ENCODE measurements around the gene CCDC80.
"Not testable (repeated sequence)": the region's sequence is repeated elsewhere in the genome, so short reads cannot be mapped to it uniquely, and the experiment has no call there.

The CCDC80 gene

GRCh38 chr3:112597945-112598344 is 43.0 kb downstream of the CCDC80 start:
- FAIRE-seq: no peak
- DNase-seq (ENCODE audit: low spot score): no peak

- FAIRE-seq: no peak
- DNase-seq (ENCODE audit: low spot score): no peak
These were observed 46.1 kb downstream of the CCDC80 start for GRCh38 chr3:112594856-112595255.

DNA sequence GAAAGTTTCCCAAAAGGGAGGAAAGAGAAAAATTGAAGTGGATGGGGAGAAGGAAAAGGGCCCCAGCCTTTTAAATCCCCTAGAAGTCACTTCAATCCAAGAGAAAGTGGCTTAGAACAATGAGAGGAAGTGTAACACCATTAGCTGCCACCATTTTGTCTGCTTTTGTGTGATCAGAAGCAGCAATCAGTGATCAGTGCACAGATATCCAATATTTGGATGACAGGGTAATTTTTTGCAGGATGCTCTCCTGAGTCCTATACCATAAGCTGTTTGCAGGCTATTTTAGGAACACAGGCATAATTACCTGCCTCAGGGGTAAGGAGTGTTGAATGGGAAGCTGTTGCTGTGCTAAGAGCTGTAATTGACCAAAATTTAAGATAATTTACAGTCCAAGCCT is 47.7 kb downstream of the CCDC80 start:
- DNase-seq (ENCODE audit: low spot score): no peak
- no peak for FAIRE-seq

DNA sequence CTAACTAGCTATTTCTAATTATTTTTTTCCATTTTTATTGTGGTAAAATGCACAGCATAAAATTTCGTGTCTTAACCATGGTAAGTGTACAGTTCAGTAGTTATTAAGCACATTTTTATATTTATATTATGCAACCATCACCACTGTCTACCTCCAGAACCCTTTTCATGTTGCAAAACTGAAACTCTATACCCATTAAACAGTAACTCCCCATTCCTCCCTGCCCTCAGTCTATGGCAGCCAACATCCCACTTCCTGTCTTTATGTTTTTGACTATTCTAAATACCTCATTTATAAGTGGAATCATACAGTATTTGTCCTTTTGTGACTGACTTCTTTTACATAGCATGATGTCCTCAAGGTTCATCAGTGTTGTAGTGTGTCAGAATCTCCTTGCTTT is 53.6 kb downstream of the CCDC80 start:
- no peak for DNase-seq (ENCODE audit: low spot score)
- FAIRE-seq: no peak

DNA sequence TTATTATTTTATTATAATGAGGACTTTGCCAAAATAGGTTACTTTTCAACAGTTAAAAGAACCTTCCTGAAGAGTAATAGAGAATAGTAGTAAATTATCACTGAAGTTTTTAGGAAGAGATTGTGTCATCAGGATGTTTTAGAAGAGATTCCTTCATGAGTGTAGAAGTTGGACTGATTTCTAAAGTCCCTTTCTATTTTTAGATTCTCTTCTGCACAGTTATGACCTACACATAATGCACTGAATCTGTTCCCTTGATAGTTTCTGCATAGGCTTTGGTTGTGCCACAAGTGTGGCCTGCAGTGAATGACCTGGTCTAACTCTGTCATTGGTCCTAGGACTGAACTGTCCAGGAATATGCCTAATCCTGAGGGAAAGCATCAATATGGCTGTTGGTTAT is 55.2 kb downstream of the CCDC80 start:
- FAIRE-seq: no peak

DNA sequence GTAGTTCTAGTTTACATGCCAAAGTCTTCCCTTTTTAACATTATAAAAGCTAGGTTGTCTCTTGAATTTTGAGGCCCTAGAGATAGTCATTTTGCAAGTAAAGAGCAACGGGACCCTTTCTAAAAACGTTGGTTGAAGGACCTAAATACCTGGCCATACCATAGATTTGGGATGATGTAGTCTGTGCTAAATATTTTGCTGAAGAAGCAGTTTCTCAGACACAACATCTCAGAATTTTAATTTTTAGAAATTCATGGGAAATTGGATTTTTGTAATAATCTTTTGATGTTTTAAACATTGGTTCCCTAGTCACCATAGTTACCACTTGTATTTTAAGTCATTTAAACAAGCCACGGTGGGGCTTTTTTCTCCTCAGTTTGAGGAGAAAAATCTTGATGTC is 57.8 kb downstream of the CCDC80 start:
- no peak for DNase-seq (ENCODE audit: low spot score)
- no peak for FAIRE-seq

More for the DNA sequence above, 55.2 kb downstream of the CCDC80 start:
- no peak for DNase-seq (ENCODE audit: low spot score)

GRCh38 chr3:112582244-112582874 is 58.6 kb downstream of the CCDC80 start:
- DNase-seq (ENCODE audit: low spot score): peak; percentile 61

GRCh38 chr3:112579697-112580096 is 61.2 kb downstream of the CCDC80 start:
- no peak for FAIRE-seq
- DNase-seq (ENCODE audit: low spot score): no peak

More at GRCh38 chr3:112582244-112582874, 58.6 kb downstream of the CCDC80 start:
- peak; percentile 72 for FAIRE-seq

- FAIRE-seq (no peak), DNase-seq (ENCODE audit: low spot score) (no peak)
These were observed 61.7 kb downstream of the CCDC80 start for GRCh38 chr3:112579232-112579631.

- DNase-seq (ENCODE audit: low spot score) (no peak), FAIRE-seq (no peak)
These were observed 68.2 kb downstream of the CCDC80 start for GRCh38 chr3:112572701-112573100.

GRCh38 chr3:112569265-112569664 is 71.7 kb downstream of the CCDC80 start:
- FAIRE-seq: no peak
- DNase-seq (ENCODE audit: low spot score): no peak

DNA sequence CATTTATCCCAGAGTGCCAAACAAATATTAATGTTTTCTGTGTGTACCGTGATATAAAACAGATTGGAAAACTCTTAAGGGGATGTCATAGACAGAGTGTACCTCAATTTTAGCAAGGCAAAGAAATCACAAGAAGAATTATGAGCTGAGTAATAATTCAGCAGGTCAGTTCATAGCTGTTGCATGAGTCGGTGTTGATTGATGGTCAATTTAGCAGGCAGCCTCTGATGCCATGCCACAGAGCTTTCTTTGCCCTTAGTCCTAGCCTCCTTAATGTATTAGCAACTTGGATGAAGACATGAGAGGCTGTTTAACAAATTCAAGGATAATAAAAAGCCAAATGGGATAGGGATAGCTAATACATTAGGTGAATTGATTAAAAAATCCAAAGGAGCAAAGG is 72.3 kb downstream of the CCDC80 start:
- DNase-seq (ENCODE audit: low spot score) (peak; percentile 23), FAIRE-seq (peak; percentile 21)

DNA sequence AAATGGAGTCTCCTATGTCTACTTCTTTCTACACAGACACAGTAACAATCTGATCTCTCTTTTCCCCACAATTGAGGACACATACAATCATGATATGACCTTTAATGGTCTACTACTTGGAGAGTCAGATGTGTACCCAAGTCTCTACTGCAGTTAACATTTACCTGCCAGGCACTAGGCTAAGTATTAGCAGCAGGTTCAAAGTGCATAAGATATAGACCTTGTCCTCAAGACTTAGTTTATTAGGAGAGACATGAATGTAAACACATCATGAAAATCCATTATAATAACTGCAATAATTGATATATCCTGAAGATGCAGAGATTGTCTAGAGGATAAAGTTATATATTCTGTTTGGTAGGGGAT is 76.0 kb downstream of the CCDC80 start:
- DNase-seq (ENCODE audit: low spot score): no peak
- no peak for FAIRE-seq

DNA sequence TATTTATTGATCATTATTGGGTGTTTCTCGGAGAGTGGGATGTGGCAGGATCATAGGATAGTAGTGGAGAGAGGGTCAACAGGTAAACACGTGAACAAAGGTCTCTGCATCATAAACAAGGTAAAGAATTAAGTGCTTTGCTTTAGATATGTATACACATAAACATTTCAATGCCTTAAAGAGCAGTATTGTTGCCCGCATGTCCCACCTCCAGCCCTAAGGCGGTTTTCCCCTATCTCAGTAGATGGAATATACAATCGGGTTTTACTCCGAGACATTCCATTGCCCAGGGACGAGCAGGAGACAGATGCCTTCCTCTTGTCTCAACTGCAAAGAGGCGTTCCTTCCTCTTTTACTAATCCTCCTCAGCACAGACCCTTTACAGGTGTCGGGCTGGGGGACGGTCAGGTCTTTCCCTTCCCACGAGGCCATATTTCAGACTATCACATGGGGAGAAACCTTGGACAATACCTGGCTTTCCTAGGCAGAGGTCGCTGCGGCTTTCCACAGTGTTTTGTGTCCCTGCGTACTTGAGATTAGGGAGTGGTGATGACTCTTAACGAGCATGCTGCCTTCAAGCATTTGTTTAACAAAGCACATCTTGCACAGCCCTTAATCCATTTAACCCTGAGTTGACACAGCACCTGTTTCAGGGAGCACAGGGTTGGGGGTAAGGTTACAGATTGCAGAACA is 76.5 kb downstream of the CCDC80 start:
- DNase-seq (ENCODE audit: low spot score); FAIRE-seq: not testable (repeated sequence)

- FAIRE-seq (peak; percentile 84), DNase-seq (ENCODE audit: low spot score) (peak; percentile 97)
These were observed 79.0 kb downstream of the CCDC80 start, which contains the start of the genes ATG3 and SLC35A5 for GRCh38 chr3:112561734-112562529. TSS of gene ATG3 (minus strand) at chr3:112561962. CDS start at chr3:112561528, 434 bp downstream. TSS of gene SLC35A5 (plus strand) at chr3:112562045. CDS start at chr3:112563404, 1,359 bp downstream.

- no peak for DNase-seq (ENCODE audit: low spot score)
- FAIRE-seq: no peak
These were observed 79.5 kb downstream of the CCDC80 start for GRCh38 chr3:112561484-112561733.

GRCh38 chr3:112560721-112561483 is 80.0 kb downstream of the CCDC80 start:
- no peak for FAIRE-seq
- DNase-seq (ENCODE audit: low spot score): peak; percentile 66

- no peak for FAIRE-seq
- DNase-seq (ENCODE audit: low spot score): no peak
These were observed 80.6 kb downstream of the CCDC80 start for GRCh38 chr3:112560307-112560706.

- DNase-seq (ENCODE audit: low spot score) (no peak), FAIRE-seq (no peak)
These were observed 83.0 kb downstream of the CCDC80 start for GRCh38 chr3:112557976-112558375.

DNA sequence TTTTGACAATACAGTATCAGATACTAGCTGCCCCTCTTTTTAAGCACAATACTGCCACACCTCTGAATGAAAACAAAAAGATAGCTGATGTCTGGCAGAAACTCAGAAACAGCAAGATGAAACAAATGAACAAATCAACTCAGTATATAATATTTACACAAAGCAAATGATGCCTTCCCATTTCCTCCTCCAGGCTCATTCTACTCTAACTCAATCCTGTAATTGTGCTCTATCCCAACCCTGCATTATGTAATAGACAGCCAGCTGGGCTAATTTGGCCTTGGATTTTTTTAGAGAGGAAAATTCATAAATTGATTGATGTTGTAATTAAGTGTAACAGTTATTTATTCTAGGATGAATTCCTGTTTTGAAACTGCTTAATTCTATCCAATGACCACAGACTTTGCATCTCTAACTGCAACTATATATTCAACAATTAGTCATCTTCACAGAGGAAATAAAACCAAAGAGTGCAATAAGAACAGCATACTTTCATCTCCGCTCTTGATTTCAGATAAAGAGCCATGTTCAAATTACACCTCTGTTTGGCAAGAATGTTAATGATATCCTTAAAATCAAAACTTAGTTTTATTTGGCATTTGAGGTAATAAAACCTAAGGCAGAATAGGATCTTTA is 85.3 kb downstream of the CCDC80 start:
- DNase-seq (ENCODE audit: low spot score) (no peak), FAIRE-seq (no peak)

GRCh38 chr3:112550859-112551258 is 90.1 kb downstream of the CCDC80 start:
- FAIRE-seq: no peak
- DNase-seq (ENCODE audit: low spot score): no peak
